SK-N-SH treated with all-trans-retinoic acid at 6 μM for 48 hours (cell line): Measurements from ENCODE around the gene CINP.

Experiments used
- ATAC-seq: fragments of 200-7000 bp; cut with Tn5 transposase; 3 replicates; pipeline ENCODE4 v1.9.1; 2020; ENCODE audit warnings: mild to moderate bottlenecking, moderate library complexity
- ARNTL ChIP-seq: fragments of 450-650 bp; formaldehyde crosslinking; IDR thresholded peaks from 2 replicates; pipeline ENCODE4 v1.5.0; 2020; ENCODE audit warnings: low read depth, mild to moderate bottlenecking, moderate library complexity, borderline replicate concordance
- BACH2 ChIP-seq: fragments of 250-450 bp; sonication (Bioruptor Pico); IDR thresholded peaks from 2 replicates; pipeline ENCODE4 v1.9.0; 2021; ENCODE audit warnings: mild to moderate bottlenecking, borderline replicate concordance
- CREB5 ChIP-seq: fragments of 250-450 bp; sonication (Bioruptor Pico); IDR thresholded peaks from 2 replicates; pipeline ENCODE4 v1.5.1; 2020; ENCODE audit warnings: low read depth, mild to moderate bottlenecking, moderate library complexity
- CSDC2 ChIP-seq: fragments of 250-450 bp; sonication (Bioruptor Pico); IDR thresholded peaks from 2 replicates; pipeline ENCODE4 v1.5.0; 2020; ENCODE audit warnings: mild to moderate bottlenecking, moderate library complexity
- ESRRG ChIP-seq: fragments of 250-450 bp; sonication (Bioruptor Pico); IDR thresholded peaks from 2 replicates; pipeline ENCODE4 v1.6.1; 2021; ENCODE audit warnings: mild to moderate bottlenecking
- GLIS3 ChIP-seq: fragments of 250-450 bp; sonication (Bioruptor Pico); IDR thresholded peaks from 2 replicates; pipeline ENCODE4 v1.5.0; 2020; ENCODE audit warnings: mild to moderate bottlenecking, moderate library complexity
- ISL1 ChIP-seq: fragments of 250-450 bp; sonication (Bioruptor Pico); IDR thresholded peaks from 2 replicates; pipeline ENCODE4 v2.1.2; 2022; ENCODE audit warnings: mild to moderate bottlenecking, moderate library complexity
- OSR1 ChIP-seq: fragments of 250-450 bp; sonication (Bioruptor Pico); IDR thresholded peaks from 2 replicates; pipeline ENCODE4 v1.8.0; 2022; ENCODE audit warnings: moderate library complexity, mild to moderate bottlenecking, inconsistent platforms
- RARB ChIP-seq: fragments of 250-450 bp; sonication (Bioruptor Pico); IDR thresholded peaks from 2 replicates; pipeline ENCODE4 v1.8.0; 2021; ENCODE audit warnings: mild to moderate bottlenecking, moderate library complexity
- SNAI2 ChIP-seq: fragments of 250-450 bp; sonication (Bioruptor Pico); IDR thresholded peaks from 2 replicates; pipeline ENCODE4 v1.5.0; 2020; ENCODE audit warnings: mild to moderate bottlenecking, moderate library complexity
- TCF4 ChIP-seq: fragments of 250-450 bp; sonication (Bioruptor Pico); IDR thresholded peaks from 2 replicates; pipeline ENCODE4 v1.8.0; 2021; ENCODE audit warnings: mild to moderate bottlenecking, moderate library complexity, borderline replicate concordance
- TOX ChIP-seq: fragments of 250-450 bp; sonication (Bioruptor Pico); IDR thresholded peaks from 2 replicates; pipeline ENCODE4 v1.8.0; 2021; ENCODE audit warnings: mild to moderate bottlenecking, moderate library complexity, borderline replicate concordance
- ZC3H10 ChIP-seq: fragments of 250-450 bp; sonication (Bioruptor Pico); IDR thresholded peaks from 2 replicates; pipeline ENCODE4 v1.5.1; 2021; ENCODE audit warnings: mild to moderate bottlenecking, moderate library complexity
- ZFP3 ChIP-seq: fragments of 250-450 bp; sonication (Bioruptor Pico); IDR thresholded peaks from 2 replicates; pipeline ENCODE4 v1.5.0; 2020; ENCODE audit warnings: mild to moderate bottlenecking, moderate library complexity
- ZFP30 ChIP-seq: fragments of 450-650 bp; formaldehyde crosslinking; IDR thresholded peaks from 2 replicates; pipeline ENCODE4 v1.5.0; 2022; ENCODE audit warnings: mild to moderate bottlenecking, moderate library complexity
- ZNF565 ChIP-seq: fragments of 450-650 bp; formaldehyde crosslinking; conservative IDR thresholded peaks from 2 replicates; pipeline ENCODE4 v1.5.0; 2020; ENCODE audit warnings: low read depth, mild to moderate bottlenecking, moderate library complexity
- ZNF70 ChIP-seq: fragments of 450-650 bp; formaldehyde crosslinking; IDR thresholded peaks from 2 replicates; pipeline ENCODE4 v1.5.0; 2020; ENCODE audit warnings: mild to moderate bottlenecking, moderate library complexity
- ZNF8 ChIP-seq: fragments of 450-650 bp; formaldehyde crosslinking; IDR thresholded peaks from 2 replicates; pipeline ENCODE4 v1.5.0; 2020; ENCODE audit warnings: mild to moderate bottlenecking, moderate library complexity
- TF ChIP-seq, protein P1 (sequence below): fragments of 250-450 bp; sonication (Bioruptor Pico); IDR thresholded peaks from 2 replicates; pipeline ENCODE4 v1.8.0; 2020; ENCODE audit warnings: mild to moderate bottlenecking, moderate library complexity, borderline replicate concordance
- TF ChIP-seq, protein P2 (sequence below): fragments of 250-450 bp; sonication (Bioruptor Pico); IDR thresholded peaks from 2 replicates; pipeline ENCODE4 v1.5.1; 2021; ENCODE audit warnings: mild to moderate bottlenecking, moderate library complexity
- TF ChIP-seq, protein P3 (sequence below): fragments of 250-450 bp; sonication (Bioruptor Pico); IDR thresholded peaks from 2 replicates; pipeline ENCODE4 v1.8.0; 2021; ENCODE audit warnings: low read depth, mild to moderate bottlenecking, moderate library complexity, borderline replicate concordance

Gene CINP

GRCh38 chr14:102344485-102344884 lies 18.2 kb downstream of the CINP start:
- ATAC-seq: no peak

GRCh38 chr14:102344084-102344483 lies 18.6 kb downstream of the CINP start:
- no peak for ATAC-seq
- TF ChIP-seq ZNF565 (CRISPR knock-in tag) (no peak), RARB (no peak), ZNF70 (CRISPR knock-in tag) (no peak), TOX (no peak)
- TF ChIP-seq, protein P1, sequence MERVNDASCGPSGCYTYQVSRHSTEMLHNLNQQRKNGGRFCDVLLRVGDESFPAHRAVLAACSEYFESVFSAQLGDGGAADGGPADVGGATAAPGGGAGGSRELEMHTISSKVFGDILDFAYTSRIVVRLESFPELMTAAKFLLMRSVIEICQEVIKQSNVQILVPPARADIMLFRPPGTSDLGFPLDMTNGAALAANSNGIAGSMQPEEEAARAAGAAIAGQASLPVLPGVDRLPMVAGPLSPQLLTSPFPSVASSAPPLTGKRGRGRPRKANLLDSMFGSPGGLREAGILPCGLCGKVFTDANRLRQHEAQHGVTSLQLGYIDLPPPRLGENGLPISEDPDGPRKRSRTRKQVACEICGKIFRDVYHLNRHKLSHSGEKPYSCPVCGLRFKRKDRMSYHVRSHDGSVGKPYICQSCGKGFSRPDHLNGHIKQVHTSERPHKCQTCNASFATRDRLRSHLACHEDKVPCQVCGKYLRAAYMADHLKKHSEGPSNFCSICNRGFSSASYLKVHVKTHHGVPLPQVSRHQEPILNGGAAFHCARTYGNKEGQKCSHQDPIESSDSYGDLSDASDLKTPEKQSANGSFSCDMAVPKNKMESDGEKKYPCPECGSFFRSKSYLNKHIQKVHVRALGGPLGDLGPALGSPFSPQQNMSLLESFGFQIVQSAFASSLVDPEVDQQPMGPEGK (CRISPR knock-in tag): no peak
- TF ChIP-seq, protein P2, sequence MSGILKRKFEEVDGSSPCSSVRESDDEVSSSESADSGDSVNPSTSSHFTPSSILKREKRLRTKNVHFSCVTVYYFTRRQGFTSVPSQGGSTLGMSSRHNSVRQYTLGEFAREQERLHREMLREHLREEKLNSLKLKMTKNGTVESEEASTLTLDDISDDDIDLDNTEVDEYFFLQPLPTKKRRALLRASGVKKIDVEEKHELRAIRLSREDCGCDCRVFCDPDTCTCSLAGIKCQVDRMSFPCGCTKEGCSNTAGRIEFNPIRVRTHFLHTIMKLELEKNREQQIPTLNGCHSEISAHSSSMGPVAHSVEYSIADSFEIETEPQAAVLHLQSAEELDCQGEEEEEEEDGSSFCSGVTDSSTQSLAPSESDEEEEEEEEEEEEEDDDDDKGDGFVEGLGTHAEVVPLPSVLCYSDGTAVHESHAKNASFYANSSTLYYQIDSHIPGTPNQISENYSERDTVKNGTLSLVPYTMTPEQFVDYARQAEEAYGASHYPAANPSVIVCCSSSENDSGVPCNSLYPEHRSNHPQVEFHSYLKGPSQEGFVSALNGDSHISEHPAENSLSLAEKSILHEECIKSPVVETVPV (CRISPR knock-in tag): no peak

More at GRCh38 chr14:102344485-102344884, 18.2 kb downstream of the CINP start:
- TF ChIP-seq OSR1 (CRISPR knock-in tag): no peak
- TF ChIP-seq ZFP3: no peak
- TF ChIP-seq CSDC2 (CRISPR knock-in tag): no peak
- TF ChIP-seq ESRRG: no peak
- TF ChIP-seq, protein P3, sequence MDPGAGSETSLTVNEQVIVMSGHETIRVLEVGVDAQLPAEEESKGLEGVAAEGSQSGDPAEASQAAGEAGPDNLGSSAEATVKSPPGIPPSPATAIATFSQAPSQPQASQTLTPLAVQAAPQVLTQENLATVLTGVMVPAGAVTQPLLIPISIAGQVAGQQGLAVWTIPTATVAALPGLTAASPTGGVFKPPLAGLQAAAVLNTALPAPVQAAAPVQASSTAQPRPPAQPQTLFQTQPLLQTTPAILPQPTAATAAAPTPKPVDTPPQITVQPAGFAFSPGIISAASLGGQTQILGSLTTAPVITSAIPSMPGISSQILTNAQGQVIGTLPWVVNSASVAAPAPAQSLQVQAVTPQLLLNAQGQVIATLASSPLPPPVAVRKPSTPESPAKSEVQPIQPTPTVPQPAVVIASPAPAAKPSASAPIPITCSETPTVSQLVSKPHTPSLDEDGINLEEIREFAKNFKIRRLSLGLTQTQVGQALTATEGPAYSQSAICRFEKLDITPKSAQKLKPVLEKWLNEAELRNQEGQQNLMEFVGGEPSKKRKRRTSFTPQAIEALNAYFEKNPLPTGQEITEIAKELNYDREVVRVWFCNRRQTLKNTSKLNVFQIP (CRISPR knock-in tag): no peak
- no peak for TF ChIP-seq ZNF8 (CRISPR knock-in tag)
- no peak for TF ChIP-seq TOX
- TF ChIP-seq ISL1 (CRISPR knock-in tag): no peak
- TF ChIP-seq ZNF565 (CRISPR knock-in tag): no peak
- TF ChIP-seq ZFP30: no peak
- TF ChIP-seq, protein P2 (CRISPR knock-in tag): no peak
- no peak for TF ChIP-seq BACH2 (CRISPR knock-in tag)
- no peak for TF ChIP-seq SNAI2 (CRISPR knock-in tag)
- TF ChIP-seq ZNF70 (CRISPR knock-in tag): no peak
- TF ChIP-seq CREB5 (CRISPR knock-in tag): no peak
- TF ChIP-seq ZC3H10 (CRISPR knock-in tag): no peak
- TF ChIP-seq ARNTL (CRISPR knock-in tag): no peak
- TF ChIP-seq RARB: no peak
- no peak for TF ChIP-seq GLIS3 (CRISPR knock-in tag)
- no peak for TF ChIP-seq TCF4 (CRISPR knock-in tag)

GRCh38 chr14:102342238-102342637 lies 20.5 kb downstream of the CINP start:
- TF ChIP-seq TOX (no peak), ZC3H10 (CRISPR knock-in tag) (no peak), GLIS3 (CRISPR knock-in tag) (no peak), RARB (no peak), ZNF70 (CRISPR knock-in tag) (no peak)
- TF ChIP-seq, protein P1 (CRISPR knock-in tag): no peak
- no peak for ATAC-seq
